GM12892 (cell line): ENCODE results near the gene DLL4.

Source experiments
- DNase-seq: peaks from one replicate; pipeline ENCODE4 v3.0.0; 2011; ENCODE audit not compliant: insufficient read length
- FAIRE-seq: peaks from 2 replicates; lab custom pipeline; 2011; peaks lifted over from hg19 to GRCh38; lab: Jason Lieb, UNC
- POLR2A ChIP-seq: IDR thresholded peaks from 2 replicates; pipeline ENCODE4 v1.6.1; 2011; ENCODE audit warnings: low read depth, low read length, control low read depth
- POLR2AphosphoS5 ChIP-seq: IDR thresholded peaks from 2 replicates; pipeline ENCODE4 v1.6.1; 2011; ENCODE audit warnings: low read depth, low read length, control low read depth
- TAF1 ChIP-seq: IDR thresholded peaks from 2 replicates; pipeline ENCODE4 v1.6.1; 2011; ENCODE audit warnings: low read depth, mild to moderate bottlenecking, control low read depth, low read length, borderline replicate concordance

DLL4 gene

GRCh38 chr15:40930430-40931299 is 1.5 kb downstream of the DLL4 start:
- peak; percentile 91 for FAIRE-seq

GRCh38 chr15:40931300-40932142 is 2.4 kb downstream of the DLL4 start:
- FAIRE-seq, result no peak
- TF ChIP-seq POLR2AphosphoS5 (no peak), TAF1 (no peak), POLR2A (no peak)
- no peak for DNase-seq

More at GRCh38 chr15:40930430-40931299, 1.5 kb downstream of the DLL4 start:
- DNase-seq, result no peak
- TF ChIP-seq POLR2A (no peak), POLR2AphosphoS5 (no peak), TAF1 (no peak)

GRCh38 chr15:40932156-40932555 is 3.0 kb downstream of the DLL4 start:
- DNase-seq, result no peak
- no peak for FAIRE-seq
- TF ChIP-seq POLR2AphosphoS5, result no peak

- TF ChIP-seq POLR2A (no peak), POLR2AphosphoS5 (no peak), TAF1 (no peak)
- FAIRE-seq (no peak), DNase-seq (no peak)
Observed at GRCh38 chr15:40932649-40933516, 3.7 kb downstream of the DLL4 start.

GRCh38 chr15:40933517-40933902 is 4.4 kb downstream of the DLL4 start:
- DNase-seq (no peak), FAIRE-seq (no peak)
- TF ChIP-seq POLR2AphosphoS5 (no peak), TAF1 (no peak), POLR2A (no peak)

GRCh38 chr15:40934457-40934856 is 5.3 kb downstream of the DLL4 start:
- FAIRE-seq, result no peak
- TF ChIP-seq POLR2A (no peak), TAF1 (no peak), POLR2AphosphoS5 (no peak)

GRCh38 chr15:40936234-40936708 is 7.1 kb downstream of the DLL4 start:
- DNase-seq (no peak), FAIRE-seq (no peak)
- no peak for TF ChIP-seq POLR2A
- no peak for TF ChIP-seq TAF1
- no peak for TF ChIP-seq POLR2AphosphoS5

More at GRCh38 chr15:40934457-40934856, 5.3 kb downstream of the DLL4 start:
- no peak for DNase-seq

- FAIRE-seq, result no peak
- DNase-seq, result no peak
- no peak for TF ChIP-seq POLR2AphosphoS5
Observed at GRCh38 chr15:40936709-40937666, 7.8 kb downstream of the DLL4 start.

- no peak for FAIRE-seq
- TF ChIP-seq POLR2A (no peak), POLR2AphosphoS5 (no peak), TAF1 (no peak)
- no peak for DNase-seq
Observed at GRCh38 chr15:40937762-40938535, 8.8 kb downstream of the DLL4 start.
